ENCODE data around the gene MYL10.

DNA sequence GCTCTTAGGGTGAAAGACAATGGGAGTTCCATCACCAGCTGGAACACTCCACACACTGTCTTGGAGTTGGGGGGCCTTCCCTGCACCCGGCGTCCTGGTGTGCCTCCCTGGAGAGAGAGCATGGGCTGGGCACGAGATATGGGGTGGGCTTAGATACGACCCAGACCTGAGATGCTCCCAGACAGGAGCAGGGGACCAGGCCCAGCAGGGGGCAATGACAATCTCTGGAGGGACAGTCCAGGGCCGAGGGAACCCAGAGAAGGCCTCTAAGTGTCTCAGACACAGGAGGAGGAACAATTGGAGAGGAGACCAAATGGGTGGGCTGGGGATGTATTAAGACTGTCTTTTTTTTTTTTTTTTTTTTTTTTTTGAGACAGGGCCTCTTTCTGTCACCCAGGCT is 40.0 kb downstream of the MYL10 start:
- TF ChIP-seq, protein P1, sequence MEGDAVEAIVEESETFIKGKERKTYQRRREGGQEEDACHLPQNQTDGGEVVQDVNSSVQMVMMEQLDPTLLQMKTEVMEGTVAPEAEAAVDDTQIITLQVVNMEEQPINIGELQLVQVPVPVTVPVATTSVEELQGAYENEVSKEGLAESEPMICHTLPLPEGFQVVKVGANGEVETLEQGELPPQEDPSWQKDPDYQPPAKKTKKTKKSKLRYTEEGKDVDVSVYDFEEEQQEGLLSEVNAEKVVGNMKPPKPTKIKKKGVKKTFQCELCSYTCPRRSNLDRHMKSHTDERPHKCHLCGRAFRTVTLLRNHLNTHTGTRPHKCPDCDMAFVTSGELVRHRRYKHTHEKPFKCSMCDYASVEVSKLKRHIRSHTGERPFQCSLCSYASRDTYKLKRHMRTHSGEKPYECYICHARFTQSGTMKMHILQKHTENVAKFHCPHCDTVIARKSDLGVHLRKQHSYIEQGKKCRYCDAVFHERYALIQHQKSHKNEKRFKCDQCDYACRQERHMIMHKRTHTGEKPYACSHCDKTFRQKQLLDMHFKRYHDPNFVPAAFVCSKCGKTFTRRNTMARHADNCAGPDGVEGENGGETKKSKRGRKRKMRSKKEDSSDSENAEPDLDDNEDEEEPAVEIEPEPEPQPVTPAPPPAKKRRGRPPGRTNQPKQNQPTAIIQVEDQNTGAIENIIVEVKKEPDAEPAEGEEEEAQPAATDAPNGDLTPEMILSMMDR (conservative IDR thresholded peaks at IDR 0.05; ENCODE audit: low read depth, low read length): no peak
- TF ChIP-seq EZH2 (IDR thresholded peaks at IDR 0.05; ENCODE audit: borderline replicate concordance, low read depth, low read length, poor library complexity, severe bottlenecking): no peak

All from A673 (cell line).